ENCODE measurements around the gene C1orf21.

Gene C1orf21

DNA sequence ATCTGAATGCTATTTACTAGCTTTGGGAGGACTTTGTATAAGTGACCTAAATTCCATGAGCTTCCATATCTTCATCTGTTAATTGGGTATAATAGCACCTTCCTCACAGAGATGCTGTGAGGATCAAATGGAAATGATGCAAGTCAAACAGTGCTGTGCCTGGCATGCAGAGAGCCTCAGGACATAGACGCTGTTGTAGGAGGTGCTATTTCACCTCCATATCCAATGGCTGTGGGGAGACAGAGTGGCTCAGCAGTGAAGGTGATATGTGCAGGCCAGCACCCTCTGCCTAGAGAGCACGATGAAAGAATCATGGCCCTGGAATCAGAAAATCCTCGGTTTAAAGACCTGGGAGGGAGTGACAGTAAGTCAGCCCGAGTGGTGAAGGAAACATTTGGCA, 16.0 kb upstream of the C1orf21 start:
- ATAC-seq: no peak; the same call in 2 of the 3 replicates
- TF ChIP-seq, protein P1, sequence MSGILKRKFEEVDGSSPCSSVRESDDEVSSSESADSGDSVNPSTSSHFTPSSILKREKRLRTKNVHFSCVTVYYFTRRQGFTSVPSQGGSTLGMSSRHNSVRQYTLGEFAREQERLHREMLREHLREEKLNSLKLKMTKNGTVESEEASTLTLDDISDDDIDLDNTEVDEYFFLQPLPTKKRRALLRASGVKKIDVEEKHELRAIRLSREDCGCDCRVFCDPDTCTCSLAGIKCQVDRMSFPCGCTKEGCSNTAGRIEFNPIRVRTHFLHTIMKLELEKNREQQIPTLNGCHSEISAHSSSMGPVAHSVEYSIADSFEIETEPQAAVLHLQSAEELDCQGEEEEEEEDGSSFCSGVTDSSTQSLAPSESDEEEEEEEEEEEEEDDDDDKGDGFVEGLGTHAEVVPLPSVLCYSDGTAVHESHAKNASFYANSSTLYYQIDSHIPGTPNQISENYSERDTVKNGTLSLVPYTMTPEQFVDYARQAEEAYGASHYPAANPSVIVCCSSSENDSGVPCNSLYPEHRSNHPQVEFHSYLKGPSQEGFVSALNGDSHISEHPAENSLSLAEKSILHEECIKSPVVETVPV (CRISPR knock-in tag; IDR thresholded peaks at IDR 0.05): no peak
- no peak for TF ChIP-seq TOX (CRISPR knock-in tag; IDR thresholded peaks at IDR 0.05; ENCODE audit: borderline replicate concordance)
- TF ChIP-seq ESRRG (CRISPR knock-in tag; IDR thresholded peaks at IDR 0.05): no peak
- TF ChIP-seq, protein P2, sequence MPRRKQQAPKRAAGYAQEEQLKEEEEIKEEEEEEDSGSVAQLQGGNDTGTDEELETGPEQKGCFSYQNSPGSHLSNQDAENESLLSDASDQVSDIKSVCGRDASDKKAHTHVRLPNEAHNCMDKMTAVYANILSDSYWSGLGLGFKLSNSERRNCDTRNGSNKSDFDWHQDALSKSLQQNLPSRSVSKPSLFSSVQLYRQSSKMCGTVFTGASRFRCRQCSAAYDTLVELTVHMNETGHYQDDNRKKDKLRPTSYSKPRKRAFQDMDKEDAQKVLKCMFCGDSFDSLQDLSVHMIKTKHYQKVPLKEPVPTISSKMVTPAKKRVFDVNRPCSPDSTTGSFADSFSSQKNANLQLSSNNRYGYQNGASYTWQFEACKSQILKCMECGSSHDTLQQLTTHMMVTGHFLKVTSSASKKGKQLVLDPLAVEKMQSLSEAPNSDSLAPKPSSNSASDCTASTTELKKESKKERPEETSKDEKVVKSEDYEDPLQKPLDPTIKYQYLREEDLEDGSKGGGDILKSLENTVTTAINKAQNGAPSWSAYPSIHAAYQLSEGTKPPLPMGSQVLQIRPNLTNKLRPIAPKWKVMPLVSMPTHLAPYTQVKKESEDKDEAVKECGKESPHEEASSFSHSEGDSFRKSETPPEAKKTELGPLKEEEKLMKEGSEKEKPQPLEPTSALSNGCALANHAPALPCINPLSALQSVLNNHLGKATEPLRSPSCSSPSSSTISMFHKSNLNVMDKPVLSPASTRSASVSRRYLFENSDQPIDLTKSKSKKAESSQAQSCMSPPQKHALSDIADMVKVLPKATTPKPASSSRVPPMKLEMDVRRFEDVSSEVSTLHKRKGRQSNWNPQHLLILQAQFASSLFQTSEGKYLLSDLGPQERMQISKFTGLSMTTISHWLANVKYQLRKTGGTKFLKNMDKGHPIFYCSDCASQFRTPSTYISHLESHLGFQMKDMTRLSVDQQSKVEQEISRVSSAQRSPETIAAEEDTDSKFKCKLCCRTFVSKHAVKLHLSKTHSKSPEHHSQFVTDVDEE (CRISPR knock-in tag; IDR thresholded peaks at IDR 0.05): no peak
- no peak for TF ChIP-seq OSR1 (CRISPR knock-in tag; IDR thresholded peaks at IDR 0.05)
- TF ChIP-seq BACH2 (CRISPR knock-in tag; IDR thresholded peaks at IDR 0.05; ENCODE audit: borderline replicate concordance): no peak
- no peak for TF ChIP-seq ZFP30 (CRISPR knock-in tag; IDR thresholded peaks at IDR 0.05)
- no peak for TF ChIP-seq ISL1 (CRISPR knock-in tag; IDR thresholded peaks at IDR 0.05)
- TF ChIP-seq, protein P3, sequence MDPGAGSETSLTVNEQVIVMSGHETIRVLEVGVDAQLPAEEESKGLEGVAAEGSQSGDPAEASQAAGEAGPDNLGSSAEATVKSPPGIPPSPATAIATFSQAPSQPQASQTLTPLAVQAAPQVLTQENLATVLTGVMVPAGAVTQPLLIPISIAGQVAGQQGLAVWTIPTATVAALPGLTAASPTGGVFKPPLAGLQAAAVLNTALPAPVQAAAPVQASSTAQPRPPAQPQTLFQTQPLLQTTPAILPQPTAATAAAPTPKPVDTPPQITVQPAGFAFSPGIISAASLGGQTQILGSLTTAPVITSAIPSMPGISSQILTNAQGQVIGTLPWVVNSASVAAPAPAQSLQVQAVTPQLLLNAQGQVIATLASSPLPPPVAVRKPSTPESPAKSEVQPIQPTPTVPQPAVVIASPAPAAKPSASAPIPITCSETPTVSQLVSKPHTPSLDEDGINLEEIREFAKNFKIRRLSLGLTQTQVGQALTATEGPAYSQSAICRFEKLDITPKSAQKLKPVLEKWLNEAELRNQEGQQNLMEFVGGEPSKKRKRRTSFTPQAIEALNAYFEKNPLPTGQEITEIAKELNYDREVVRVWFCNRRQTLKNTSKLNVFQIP (CRISPR knock-in tag; IDR thresholded peaks at IDR 0.05; ENCODE audit: borderline replicate concordance, low read depth): no peak
- TF ChIP-seq PATZ1 (CRISPR knock-in tag; IDR thresholded peaks at IDR 0.05; ENCODE audit: borderline replicate concordance): no peak

DNA sequence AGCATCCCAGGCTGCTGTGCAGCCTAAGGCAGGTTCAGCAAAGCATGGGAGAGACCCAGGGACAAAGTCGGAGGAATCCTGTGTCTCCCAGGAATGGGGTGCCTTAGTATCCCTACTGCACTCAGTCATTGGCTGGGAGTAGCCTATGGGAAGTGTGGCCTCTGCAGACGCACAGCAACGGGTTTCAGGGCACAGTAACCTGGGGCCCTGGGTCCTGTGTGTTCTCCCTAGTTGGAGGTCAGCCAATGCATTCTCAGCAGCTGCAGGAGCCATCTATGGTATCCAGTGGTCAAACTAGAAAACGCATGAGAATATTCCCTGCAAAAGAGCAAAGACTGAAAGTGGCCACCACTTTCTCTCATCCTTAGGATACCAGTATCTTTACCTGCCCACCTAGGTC, 13.7 kb upstream of the C1orf21 start:
- no peak for ATAC-seq
- TF ChIP-seq ZFP3 (CRISPR knock-in tag; IDR thresholded peaks at IDR 0.05) (no peak), ZNF8 (CRISPR knock-in tag; IDR thresholded peaks at IDR 0.05) (no peak), ARNTL (CRISPR knock-in tag; IDR thresholded peaks at IDR 0.05; ENCODE audit: borderline replicate concordance, low read depth) (no peak), RARB (CRISPR knock-in tag; IDR thresholded peaks at IDR 0.05) (no peak), CSDC2 (CRISPR knock-in tag; IDR thresholded peaks at IDR 0.05) (no peak), ZNF70 (CRISPR knock-in tag; IDR thresholded peaks at IDR 0.05) (no peak), ISL1 (CRISPR knock-in tag; IDR thresholded peaks at IDR 0.05) (no peak), TOX (CRISPR knock-in tag; IDR thresholded peaks at IDR 0.05; ENCODE audit: borderline replicate concordance) (no peak), CREB5 (CRISPR knock-in tag; IDR thresholded peaks at IDR 0.05; ENCODE audit: low read depth) (no peak)
- TF ChIP-seq, protein P2 (CRISPR knock-in tag; IDR thresholded peaks at IDR 0.05): no peak

- no peak for TF ChIP-seq PPARA (CRISPR knock-in tag; IDR thresholded peaks at IDR 0.05; ENCODE audit: borderline replicate concordance)
- no peak for TF ChIP-seq ISL1 (CRISPR knock-in tag; IDR thresholded peaks at IDR 0.05)
- ATAC-seq: no peak
These were observed 10.5 kb upstream of the C1orf21 start for GRCh38 chr1:184376369-184376768.
